NCI-H1092 (cell line): ENCODE data around the gene SIRT7.

Source experiments
- DNase-seq: peaks from one replicate; lab custom pipeline; 2025; lab: John Stamatoyannopoulos, UW

Gene SIRT7

GRCh38 chr17:81917565-81918332 is at the start of gene SIRT7:
TSS of gene SIRT7 (minus strand) at chr17:81918176. CDS start at chr17:81918131, 45 bp downstream.
- DNase-seq: peak; percentile 74

GRCh38 chr17:81967244-81967532 is 49.2 kb upstream of the SIRT7 start:
- DNase-seq: no peak

GRCh38 chr17:81966343-81967243 is 48.6 kb upstream of the SIRT7 start:
- DNase-seq: no peak

GRCh38 chr17:81964081-81964849 is 46.3 kb upstream of the SIRT7 start:
- DNase-seq: no peak

- no peak for DNase-seq
These were observed 44.8 kb upstream of the SIRT7 start for GRCh38 chr17:81962499-81963441.

- DNase-seq: no peak
These were observed 43.8 kb upstream of the SIRT7 start for GRCh38 chr17:81961521-81962498.

DNA sequence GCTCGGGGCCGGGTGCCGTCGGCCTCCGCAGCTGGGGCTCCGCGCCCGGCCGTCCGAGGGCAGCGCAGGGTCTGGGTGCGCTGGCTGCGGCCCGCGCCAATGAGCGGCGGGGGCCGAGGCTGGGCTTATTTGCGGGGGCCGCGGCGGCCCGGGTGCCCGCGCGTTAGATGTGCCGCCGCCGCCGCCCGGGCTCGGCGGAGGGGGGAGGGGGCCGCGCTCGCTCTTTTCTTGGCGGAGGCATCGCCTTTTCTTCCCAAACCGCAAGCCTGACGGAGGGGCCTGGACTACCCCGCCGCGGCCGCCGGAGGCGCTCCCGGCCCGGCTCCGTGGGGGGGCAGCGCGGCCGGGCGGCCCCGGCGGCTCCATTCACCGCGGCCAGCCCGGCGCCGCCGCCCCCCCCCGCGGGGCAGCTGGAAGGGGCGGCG is 43.1 kb upstream of the SIRT7 start, which contains the start of gene NOTUM:
Gene NOTUM (minus strand): TSS at position 101 of the 425 bp plus-strand sequence. CDS start 278 bp downstream, outside the sequence.
- no peak for DNase-seq

GRCh38 chr17:81960130-81960958 is 42.4 kb upstream of the SIRT7 start:
- no peak for DNase-seq

- no peak for DNase-seq
These were observed 41.6 kb upstream of the SIRT7 start for GRCh38 chr17:81959362-81960129.

DNA sequence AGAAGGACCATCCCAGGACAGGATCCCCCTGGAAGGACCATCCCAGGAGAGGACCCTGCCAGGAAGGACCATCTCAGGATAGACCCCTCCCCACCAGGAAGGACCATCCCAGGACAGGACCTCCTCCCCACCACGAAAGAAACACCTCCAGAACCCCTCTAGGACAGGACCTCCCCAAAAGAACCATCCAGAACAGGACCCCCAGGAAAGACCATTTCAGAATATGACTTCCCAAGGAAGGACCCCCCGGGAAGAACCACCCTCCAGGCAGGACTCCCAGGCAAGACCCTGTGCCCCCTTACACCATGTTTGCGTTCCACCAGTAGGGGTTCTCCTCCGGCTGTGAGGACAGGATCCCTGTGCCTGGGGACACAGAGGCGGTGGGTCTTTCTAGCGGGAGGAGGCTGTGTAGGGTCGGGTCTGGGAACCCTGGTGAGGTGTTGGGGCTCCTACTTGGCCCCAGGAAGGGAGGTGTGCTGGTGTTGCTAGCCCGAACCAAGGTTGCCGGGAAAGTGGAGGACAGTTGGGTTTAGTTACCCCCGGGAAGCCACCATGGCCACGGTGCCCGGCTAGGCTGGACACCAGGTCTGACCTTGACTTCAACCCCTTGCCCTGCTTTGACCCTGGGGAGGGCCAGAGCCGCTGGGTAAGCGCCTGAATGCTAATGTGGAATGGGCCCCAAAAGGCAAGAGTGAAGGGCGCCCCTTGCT is 40.8 kb upstream of the SIRT7 start:
- no peak for DNase-seq

DNA sequence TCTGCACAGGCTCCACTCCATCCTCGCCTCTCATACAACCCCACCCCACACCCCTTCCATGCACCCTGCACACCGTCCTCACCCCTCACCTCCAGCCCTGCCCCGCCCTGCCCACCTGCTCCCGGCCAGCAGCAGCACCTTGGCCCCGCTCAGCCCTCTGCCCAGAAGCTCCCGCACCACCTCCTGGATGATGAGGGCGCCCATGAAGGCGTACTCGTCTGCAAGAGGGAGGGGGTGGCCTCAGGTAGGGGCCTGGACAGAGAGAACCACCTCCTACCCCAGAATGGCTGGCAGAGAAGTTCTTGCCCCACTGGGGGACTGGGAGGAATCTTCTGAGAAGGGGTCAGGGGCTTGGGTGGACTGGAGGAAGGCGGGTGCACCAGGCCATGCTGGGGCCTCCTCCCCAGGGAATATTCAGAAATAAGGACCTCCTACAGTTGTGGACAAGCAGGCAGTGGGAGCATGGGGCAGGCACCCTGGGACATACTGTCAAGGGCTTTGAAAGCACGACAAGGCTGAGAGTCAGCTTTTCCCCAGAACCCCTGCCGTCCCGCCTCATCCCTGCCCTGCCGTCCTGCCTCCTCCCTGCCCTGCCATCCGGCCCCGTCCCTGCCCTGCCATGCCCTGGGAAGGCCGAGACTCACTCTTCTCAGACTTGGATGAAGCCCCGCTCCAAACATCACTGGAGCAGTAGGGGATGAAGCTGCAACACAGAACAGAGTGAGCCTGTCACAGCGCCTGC is 39.9 kb upstream of the SIRT7 start:
- DNase-seq: no peak

- DNase-seq: no peak
These were observed 38.9 kb upstream of the SIRT7 start for GRCh38 chr17:81956607-81957589.

DNA sequence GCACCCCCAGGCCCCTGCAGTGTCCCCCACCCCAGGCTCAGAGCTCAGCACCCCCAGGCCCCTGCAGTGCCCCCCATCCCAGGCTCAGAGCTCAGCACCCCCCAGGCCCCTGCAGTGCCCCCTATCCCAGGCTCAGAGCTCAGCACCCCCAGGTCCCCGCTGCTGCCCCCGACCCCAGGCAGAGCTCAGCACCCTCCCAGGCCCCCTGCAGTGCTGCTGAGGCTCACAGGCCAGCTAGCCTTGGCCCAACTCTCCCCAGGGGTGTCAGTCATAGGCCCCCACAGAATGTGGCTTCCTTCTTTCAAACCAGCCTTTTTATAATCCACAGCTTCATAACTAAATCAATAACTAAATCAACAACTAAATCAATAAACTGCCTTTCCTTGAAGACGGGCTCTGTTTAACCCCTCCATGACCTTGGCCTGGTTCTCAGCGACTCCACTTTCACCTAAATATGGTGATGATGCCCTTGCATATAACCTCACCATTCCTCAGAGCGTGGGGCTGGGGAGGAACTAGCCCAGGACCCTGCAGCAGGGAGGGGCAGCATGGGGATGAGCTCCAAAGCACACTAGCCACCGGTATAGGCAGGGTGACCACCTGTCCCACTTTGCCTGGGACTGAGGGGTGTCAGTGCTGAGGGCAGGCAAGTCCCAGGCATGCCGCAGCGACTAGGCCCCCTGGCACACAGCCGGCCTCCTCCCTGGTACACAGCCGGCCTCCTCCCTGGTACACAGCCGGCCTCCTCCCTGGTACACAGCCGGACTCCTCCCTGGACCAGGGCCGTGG is 38.0 kb upstream of the SIRT7 start:
- DNase-seq: no peak

DNA sequence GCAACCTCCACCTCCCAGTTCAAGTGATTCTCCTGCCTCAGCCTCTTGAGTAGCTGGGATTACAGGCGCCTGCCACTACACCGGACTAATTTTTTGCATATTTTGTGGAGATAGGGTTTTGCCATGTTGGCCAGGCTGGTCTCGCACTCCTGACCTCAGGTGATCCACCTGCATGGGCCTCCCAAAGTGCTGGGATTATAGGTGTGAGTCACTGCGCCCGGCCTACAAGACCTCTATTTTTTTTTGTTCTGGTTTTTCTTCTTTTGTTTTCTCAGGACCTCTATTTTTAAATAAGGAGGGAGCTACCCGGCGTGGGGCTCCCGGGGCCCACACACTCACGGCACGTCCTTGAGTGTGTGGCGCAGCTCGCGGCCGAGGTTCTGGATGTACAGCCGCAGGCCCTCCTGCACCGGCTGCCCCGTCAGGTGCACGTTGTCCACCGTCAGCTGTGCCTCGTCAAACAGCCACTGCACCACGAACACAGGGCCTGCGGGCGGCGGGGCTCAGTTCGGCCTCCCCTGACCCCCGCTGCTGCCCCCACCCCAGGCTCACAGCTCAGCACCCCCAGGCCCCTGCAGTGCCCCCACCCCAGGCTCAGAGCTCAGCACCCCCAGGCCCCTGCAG is 37.2 kb upstream of the SIRT7 start:
- DNase-seq: no peak
